WTC11 (cell line): ENCODE measurements around the gene SIGLEC1.

Source experiments
- ATF2 ChIP-seq: sonication (generic); formaldehyde crosslinking; IDR thresholded peaks from 2 replicates; pipeline ENCODE4 v1.8.1; 2022; ENCODE audit warnings: low read depth, missing genetic modification reagents, borderline replicate concordance
- CREB1 ChIP-seq: sonication (generic); formaldehyde crosslinking; IDR thresholded peaks from 2 replicates; pipeline ENCODE4 v1.8.0; 2023; ENCODE audit warnings: mild to moderate bottlenecking, missing genetic modification reagents
- CTCF ChIP-seq: fragments of 200-600 bp; IDR thresholded peaks from 2 replicates; pipeline ENCODE4 v1.8.0; 2022; ENCODE audit warnings: antibody characterized with exemption
- FOXP4 ChIP-seq: sonication (generic); formaldehyde crosslinking; IDR thresholded peaks from 2 replicates; pipeline ENCODE4 v1.8.0; 2022; ENCODE audit warnings: mild to moderate bottlenecking, missing genetic modification reagents
- HMGXB4 ChIP-seq: sonication (generic); formaldehyde crosslinking; IDR thresholded peaks from 2 replicates; pipeline ENCODE4 v1.8.1; 2023; ENCODE audit warnings: mild to moderate bottlenecking, moderate library complexity, missing genetic modification reagents
- NFYB ChIP-seq: sonication (generic); formaldehyde crosslinking; conservative IDR thresholded peaks from 2 replicates; pipeline ENCODE4 v1.8.0; 2022; ENCODE audit warnings: low read depth, missing genetic modification reagents
- ZNF263 ChIP-seq: sonication (generic); formaldehyde crosslinking; IDR thresholded peaks from 2 replicates; pipeline ENCODE4 v1.8.1; 2022; ENCODE audit warnings: low read depth, mild to moderate bottlenecking, moderate library complexity, missing genetic modification reagents
- ZNF512 ChIP-seq: sonication (generic); formaldehyde crosslinking; IDR thresholded peaks from 2 replicates; pipeline ENCODE4 v1.8.1; 2022; ENCODE audit warnings: missing genetic modification reagents, borderline replicate concordance

GRCh38 chr20:3743251-3743650 is 30.9 kb upstream of the SIGLEC1 start:
- TF ChIP-seq CTCF (no peak), HMGXB4 (no peak), ATF2 (CRISPR knock-in tag) (no peak), ZNF512 (CRISPR knock-in tag) (no peak), CREB1 (no peak), FOXP4 (CRISPR knock-in tag) (no peak), ZNF263 (CRISPR knock-in tag) (no peak), NFYB (no peak)
